Adrenal gland (tissue), 5 donors: ENCODE measurements around the gene GLOD5.

Source experiments
- POLR2A ChIP-seq, 2 donors: fragments of 450-650 bp; IDR thresholded peaks; one replicate each; pipeline ENCODE4 v1.6.1; 2017; ENCODE audit warnings: antibody characterized with exemption in 2 of 2, mild to moderate bottlenecking in 2 of 2, moderate library complexity in 1 of 2
- TF ChIP-seq, protein P1 (sequence below), 6 experiments: fragments of 450-650 bp in 4 of 6; fragments of 200-600 bp in 2 of 6; sonication (generic) in 1 of 6; IDR thresholded peaks; 1 replicate in 5 of 6; 2 replicates in 1 of 6; pipeline versions ENCODE4 v1.5.1 to v1.8.0; 2016 to 2021; ENCODE audit warnings: antibody characterized with exemption in 6 of 6, mild to moderate bottlenecking in 2 of 6, moderate library complexity in 1 of 6
- donor health status: DM: no; HTN: no; CAD: no.

DNA sequence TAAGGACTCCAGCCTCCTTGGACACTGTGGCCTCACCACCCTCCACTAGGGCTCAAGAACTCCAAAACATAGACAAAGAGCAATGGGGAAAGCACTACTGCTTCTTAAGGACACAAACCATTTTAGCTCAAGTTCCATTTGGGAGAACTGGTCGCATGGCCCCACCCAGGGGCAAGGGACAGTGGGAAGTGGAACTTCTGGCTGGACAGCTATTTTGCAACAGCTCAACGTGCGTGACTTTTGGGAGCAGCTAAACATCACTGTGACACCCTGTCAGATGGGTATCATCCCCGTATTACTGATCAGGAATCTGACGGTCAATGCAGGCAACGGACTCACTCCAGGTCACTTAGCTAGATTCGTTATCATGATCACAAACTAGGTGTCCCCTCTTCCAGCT lies 9.0 kb upstream of the GLOD5 start:
- TF ChIP-seq POLR2A (IDR thresholded peaks at IDR 0.05), result no peak
- TF ChIP-seq, protein P1, sequence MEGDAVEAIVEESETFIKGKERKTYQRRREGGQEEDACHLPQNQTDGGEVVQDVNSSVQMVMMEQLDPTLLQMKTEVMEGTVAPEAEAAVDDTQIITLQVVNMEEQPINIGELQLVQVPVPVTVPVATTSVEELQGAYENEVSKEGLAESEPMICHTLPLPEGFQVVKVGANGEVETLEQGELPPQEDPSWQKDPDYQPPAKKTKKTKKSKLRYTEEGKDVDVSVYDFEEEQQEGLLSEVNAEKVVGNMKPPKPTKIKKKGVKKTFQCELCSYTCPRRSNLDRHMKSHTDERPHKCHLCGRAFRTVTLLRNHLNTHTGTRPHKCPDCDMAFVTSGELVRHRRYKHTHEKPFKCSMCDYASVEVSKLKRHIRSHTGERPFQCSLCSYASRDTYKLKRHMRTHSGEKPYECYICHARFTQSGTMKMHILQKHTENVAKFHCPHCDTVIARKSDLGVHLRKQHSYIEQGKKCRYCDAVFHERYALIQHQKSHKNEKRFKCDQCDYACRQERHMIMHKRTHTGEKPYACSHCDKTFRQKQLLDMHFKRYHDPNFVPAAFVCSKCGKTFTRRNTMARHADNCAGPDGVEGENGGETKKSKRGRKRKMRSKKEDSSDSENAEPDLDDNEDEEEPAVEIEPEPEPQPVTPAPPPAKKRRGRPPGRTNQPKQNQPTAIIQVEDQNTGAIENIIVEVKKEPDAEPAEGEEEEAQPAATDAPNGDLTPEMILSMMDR (IDR thresholded peaks at IDR 0.05), result no peak
